Panc1 (cell line): Measurements from ENCODE around the gene SETD5.
A peak's percentile ranks its signal among the peaks of the same experiment; 100 is the strongest.

Experiments
- CTCF ChIP-seq: fragments of 450-650 bp; IDR thresholded peaks from 2 replicates; pipeline ENCODE4 v1.5.1; 2017; ENCODE audit warnings: mild to moderate bottlenecking
- POLR2AphosphoS5 ChIP-seq: IDR thresholded peaks from 2 replicates; pipeline ENCODE4 v1.6.1; 2012; ENCODE audit warnings: mild to moderate bottlenecking, low read depth, low read length, moderate library complexity
- REST ChIP-seq, 2 experiments: IDR thresholded peaks; 2 replicates each; pipeline ENCODE4 v1.6.1; 2011 to 2012; ENCODE audit warnings: low read depth in 2 of 2, control low read depth in 1 of 2, low read length in 1 of 2, mild to moderate bottlenecking in 1 of 2, moderate library complexity in 1 of 2; ENCODE audit not compliant: insufficient read depth in 1 of 2

DNA sequence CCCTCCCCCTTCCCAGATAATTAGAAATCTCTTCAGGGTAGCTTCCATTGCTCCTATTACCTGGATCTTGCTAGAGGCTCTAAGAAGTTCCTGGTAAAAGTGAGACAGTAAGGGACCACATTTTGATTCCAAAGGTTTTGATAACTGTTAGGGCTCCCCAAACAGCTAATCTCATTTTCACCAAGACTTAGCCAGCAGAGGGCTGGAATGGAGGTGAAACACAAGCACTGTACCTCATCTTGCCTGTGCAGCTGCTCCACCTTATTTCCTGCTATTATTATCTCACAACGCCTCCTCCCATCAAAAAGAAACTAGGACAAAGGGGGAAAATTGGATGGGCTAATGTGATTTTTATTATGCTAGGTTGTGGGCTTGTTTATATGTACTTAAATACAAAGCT, 7.3 kb downstream of the SETD5 start:
- TF ChIP-seq CTCF = 0 out of 2 replicates have a peak, but pooled peaks have one; percentile 8
- TF ChIP-seq POLR2AphosphoS5 = no peak
- no peak for TF ChIP-seq REST (IDR thresholded peaks at IDR 0.05; ENCODE audit: insufficient read depth in 1 of 2, low read depth in 2 of 2, low read length in 1 of 2)
